ENCODE data around the gene ZDHHC19. TPM values are rescaled to one million over a fixed set of nuclear protein-coding genes. Genes with fewer than 3 reads are reported as not detected.

Gene ZDHHC19, protein sequence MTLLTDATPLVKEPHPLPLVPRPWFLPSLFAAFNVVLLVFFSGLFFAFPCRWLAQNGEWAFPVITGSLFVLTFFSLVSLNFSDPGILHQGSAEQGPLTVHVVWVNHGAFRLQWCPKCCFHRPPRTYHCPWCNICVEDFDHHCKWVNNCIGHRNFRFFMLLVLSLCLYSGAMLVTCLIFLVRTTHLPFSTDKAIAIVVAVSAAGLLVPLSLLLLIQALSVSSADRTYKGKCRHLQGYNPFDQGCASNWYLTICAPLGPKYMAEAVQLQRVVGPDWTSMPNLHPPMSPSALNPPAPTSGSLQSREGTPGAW
- total RNA-seq (2014; rRNA removed; shearing (Covaris generic)) (not detected in 2 replicates), polyA plus RNA-seq (2016; fragmentation: Nextera tagmentation; extraction: Ambion mirVana) (not detected in 2 replicates)

DNA sequence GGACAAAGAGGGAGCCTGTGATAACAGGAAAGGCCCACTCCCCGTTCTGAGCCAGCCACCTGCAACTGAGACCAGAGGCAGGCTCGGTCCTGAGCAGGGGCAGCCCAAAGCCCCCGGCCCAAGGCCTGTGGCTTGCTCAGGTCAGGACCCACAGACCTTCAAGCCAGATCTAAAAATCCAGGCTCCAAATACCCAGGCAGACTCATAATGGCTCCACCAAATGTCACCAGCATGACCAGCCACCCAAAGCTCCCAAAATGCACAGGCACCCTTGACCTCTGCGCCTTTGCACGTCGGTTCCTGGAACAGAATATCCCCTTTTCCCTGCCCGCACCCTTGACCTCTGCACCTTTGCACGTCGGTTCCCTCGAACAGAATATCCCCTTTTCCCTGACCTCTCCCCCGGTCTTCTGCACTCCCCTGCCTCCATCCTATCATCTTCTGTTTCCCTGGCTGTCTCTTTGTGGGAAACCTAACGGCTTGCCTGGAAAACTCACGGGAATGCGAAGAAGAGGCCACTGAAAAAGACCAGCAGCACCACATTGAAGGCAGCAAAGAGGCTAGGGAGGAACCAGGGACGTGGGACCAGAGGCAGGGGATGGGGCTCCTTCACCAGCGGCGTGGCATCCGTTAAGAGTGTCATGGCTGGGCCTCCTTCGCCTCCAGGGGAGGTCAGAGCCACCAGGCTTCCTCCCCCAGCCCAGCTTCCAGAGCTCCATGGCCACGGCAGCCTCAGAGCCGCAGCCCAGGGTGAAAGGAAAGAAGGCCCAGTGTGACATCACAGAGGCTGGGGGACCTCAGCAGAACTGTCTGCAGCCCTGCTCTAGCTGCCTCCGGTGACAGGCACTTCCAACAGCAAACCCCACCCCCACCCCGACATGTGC is at the start of gene ZDHHC19:
TSS of gene ZDHHC19 (minus strand) at position 728 of the 884 bp plus-strand sequence. CDS start at position 643, 85 bp downstream.
- H3K9me2 ChIP-seq (ENCODE audit: insufficient read depth): no peaks in the 10 kb centered on the region
- H3K9me3 ChIP-seq (ENCODE audit: low read depth): no peaks in the 10 kb centered on the region
- no peaks in the 10 kb centered on the region for H3F3A ChIP-seq (ENCODE audit: insufficient read depth)
- H3K79me2 ChIP-seq (ENCODE audit: insufficient read depth): no peaks in the 10 kb centered on the region
- H3K9ac ChIP-seq: no peak within 1 kb of the TSS
- no peaks in the 10 kb centered on the region for H3K27me3 ChIP-seq (replicated peaks; ENCODE audit: insufficient read depth)
- TF ChIP-seq EZH2phosphoT487 (IDR thresholded peaks at IDR 0.05; ENCODE audit: insufficient read depth, low read depth) (no peak), EZH2 (IDR thresholded peaks at IDR 0.05; ENCODE audit: insufficient read depth, poor library complexity, severe bottlenecking) (no peak)
- H3K4me1 ChIP-seq (ENCODE audit: insufficient read depth): no peaks in the 10 kb centered on the region
- no peak within 1 kb of the TSS for H2AFZ ChIP-seq
- H3K27ac ChIP-seq: no peak within 1 kb of the TSS
- WGBS, 2 experiments (ENCODE audit: low coverage in 1 of 2, low lambda C conversion rate in 2 of 2, missing lambda C conversion rate in 2 of 2): 60 to 63% methylated on average over 23 of the region's 23 CpGs
- no peak within 1 kb of the TSS for H3K4me2 ChIP-seq (ENCODE audit: unreplicated experiment)
- H3K4me3 ChIP-seq: no peak within 1 kb of the TSS
- H3K36me3 ChIP-seq (ENCODE audit: low read depth): no peaks in the 10 kb centered on the region
- in situ Hi-C loops (cut with MboI): no loop called here
- no peak for DNase-seq
- no peaks in the 10 kb centered on the region for H4K20me1 ChIP-seq (ENCODE audit: insufficient read depth)

DNA sequence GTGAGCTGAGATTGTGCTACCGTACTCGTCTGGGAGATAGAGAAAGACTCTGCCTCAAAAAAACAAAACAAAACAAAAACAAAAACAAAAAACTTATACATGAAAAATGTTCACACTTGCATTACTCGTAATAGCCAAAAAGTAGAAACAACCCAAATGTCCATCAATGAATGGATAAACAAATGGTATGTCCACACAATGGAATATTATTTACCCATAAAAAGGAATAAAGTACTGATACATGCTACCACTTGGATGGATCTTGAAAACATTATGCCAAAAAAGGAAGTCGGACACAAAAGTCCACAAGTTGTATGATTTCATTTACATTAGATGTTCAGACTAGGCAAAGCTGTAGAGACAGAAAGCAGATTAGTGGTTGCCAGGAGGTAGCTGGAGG is 49.6 kb upstream of the ZDHHC19 start:
- H3K36me3 ChIP-seq (ENCODE audit: low read depth): peaks cover 32% of the 10 kb centered on the region
- H4K20me1 ChIP-seq (ENCODE audit: insufficient read depth): no peaks in the 10 kb centered on the region
- H3F3A ChIP-seq (ENCODE audit: insufficient read depth): peaks cover 3% of the 10 kb centered on the region
- no peak overlapping the region for H3K4me3 ChIP-seq
- TF ChIP-seq EZH2 (IDR thresholded peaks at IDR 0.05; ENCODE audit: insufficient read depth, poor library complexity, severe bottlenecking) (no peak), EZH2phosphoT487 (IDR thresholded peaks at IDR 0.05; ENCODE audit: insufficient read depth, low read depth) (no peak)
- peaks cover 91% of the 10 kb centered on the region for H3K79me2 ChIP-seq (ENCODE audit: insufficient read depth)
- no peak overlapping the region for H3K4me2 ChIP-seq (ENCODE audit: unreplicated experiment)
- H3K9ac ChIP-seq: no peak overlapping the region
- in situ Hi-C loops (cut with MboI): no loop called here
- H3K9me3 ChIP-seq (ENCODE audit: low read depth): no peaks in the 10 kb centered on the region
- H3K27ac ChIP-seq: no peak overlapping the region
- no peaks in the 10 kb centered on the region for H3K27me3 ChIP-seq (replicated peaks; ENCODE audit: insufficient read depth)
- no peaks in the 10 kb centered on the region for H3K4me1 ChIP-seq (ENCODE audit: insufficient read depth)
- whole genome bisulfite sequencing, 2 experiments (ENCODE audit: low coverage in 1 of 2, low lambda C conversion rate in 2 of 2, missing lambda C conversion rate in 2 of 2): 96% methylated on average over 4 of the region's 4 CpGs
- H3K9me2 ChIP-seq (ENCODE audit: insufficient read depth): no peaks in the 10 kb centered on the region
- H2AFZ ChIP-seq: no peak overlapping the region
- DNase-seq: no peak

DNA sequence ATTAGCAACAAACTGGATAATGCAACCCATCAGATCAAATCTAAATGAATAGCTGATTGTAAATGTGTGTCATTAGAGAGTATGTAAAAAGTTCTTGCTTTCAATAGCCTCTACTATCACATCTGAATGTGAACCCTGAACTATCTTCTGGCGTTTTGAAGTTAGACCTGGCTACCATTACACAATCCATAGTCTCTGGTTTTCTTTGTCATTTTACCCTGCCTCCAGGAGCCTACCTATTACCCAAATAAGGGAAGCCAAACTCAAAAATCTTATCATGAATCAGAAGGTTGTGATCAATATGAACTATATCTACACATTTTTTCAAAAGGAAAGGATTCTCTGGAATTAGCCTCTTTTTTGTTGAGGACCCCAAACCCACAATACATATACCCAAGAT is 44.6 kb upstream of the ZDHHC19 start:
- Histone ChIP-seq H3K4me2 (ENCODE audit: unreplicated experiment) (no peak overlapping the region), H3K9me3 (ENCODE audit: low read depth) (no peaks in the 10 kb centered on the region), H4K20me1 (ENCODE audit: insufficient read depth) (no peaks in the 10 kb centered on the region), H3K9me2 (ENCODE audit: insufficient read depth) (no peaks in the 10 kb centered on the region), H3K79me2 (ENCODE audit: insufficient read depth) (peaks cover 67% of the 10 kb centered on the region), H3K27me3 (replicated peaks; ENCODE audit: insufficient read depth) (no peaks in the 10 kb centered on the region), H3F3A (ENCODE audit: insufficient read depth) (peaks cover 18% of the 10 kb centered on the region), H3K36me3 (ENCODE audit: low read depth) (peaks cover 24% of the 10 kb centered on the region), H3K4me3 (no peak overlapping the region), H2AFZ (no peak overlapping the region), H3K4me1 (ENCODE audit: insufficient read depth) (no peaks in the 10 kb centered on the region), H3K9ac (no peak overlapping the region), H3K27ac (no peak overlapping the region)
- TF ChIP-seq EZH2 (IDR thresholded peaks at IDR 0.05; ENCODE audit: insufficient read depth, poor library complexity, severe bottlenecking): no peak
- no peak for TF ChIP-seq EZH2phosphoT487 (IDR thresholded peaks at IDR 0.05; ENCODE audit: insufficient read depth, low read depth)
- in situ Hi-C loops (cut with MboI): loop anchor here (10.0 kb wide), 1 partner anchor 269 kb away; no protein-coding TSS in a partner anchor
- 48 to 62% methylated on average over 1 of the region's 1 CpG for WGBS, 2 experiments (ENCODE audit: low coverage in 1 of 2, low lambda C conversion rate in 2 of 2, missing lambda C conversion rate in 2 of 2)
- no peak for DNase-seq

Data from GM23248 (cell line).